ENCODE data around the gene CYBRD1.

Gene CYBRD1

GRCh38 chr2:171590116-171590515, 67.8 kb downstream of the CYBRD1 start:
- no peak overlapping the region for H3K4me3 ChIP-seq (ENCODE audit: control insufficient read depth in 1 of 7, extremely low read depth in 1 of 7, insufficient read depth in 4 of 7, low read depth in 2 of 7, low read length in 6 of 7)
- whole genome bisulfite sequencing (ENCODE audit: insufficient coverage) = no CpG with 5 or more reads among the region's 1 CpG
- no peak overlapping the region for H3K27ac ChIP-seq (ENCODE audit: insufficient read depth in 1 of 2, low read depth in 1 of 2, low read length in 2 of 2, poor library complexity in 1 of 2, severe bottlenecking in 2 of 2)
- ChIA-PET POLR2A (no interaction called here), CTCF (interaction anchor here (0.9 to 2.8 kb wide), 2 partner anchors 8 to 10 kb away, joined by 3 to 11 read pairs; no protein-coding TSS in a partner anchor)
- peaks cover 0 to 9% (median 0%) of the 10 kb centered on the region in 5 experiments for H3K9me3 ChIP-seq (ENCODE audit: control extremely low read depth in 1 of 5, control insufficient read depth in 4 of 5, insufficient read depth in 2 of 5, low read depth in 1 of 5, low read length in 4 of 5)
- no peaks in the 10 kb centered on the region for H3K4me1 ChIP-seq (ENCODE audit: control extremely low read depth in 1 of 4, control insufficient read depth in 4 of 4, insufficient read depth in 4 of 4, low read length in 3 of 4)
- no peaks in the 10 kb centered on the region for H3K36me3 ChIP-seq (ENCODE audit: control insufficient read depth in 4 of 4, insufficient read depth in 4 of 4, low read length in 3 of 4)
- no peaks in the 10 kb centered on the region for H3K27me3 ChIP-seq (replicated peaks in 2 of 5; ENCODE audit: control insufficient read depth in 4 of 5, insufficient read depth in 5 of 5, low read length in 4 of 5)
- DNase-seq = no peak

DNA sequence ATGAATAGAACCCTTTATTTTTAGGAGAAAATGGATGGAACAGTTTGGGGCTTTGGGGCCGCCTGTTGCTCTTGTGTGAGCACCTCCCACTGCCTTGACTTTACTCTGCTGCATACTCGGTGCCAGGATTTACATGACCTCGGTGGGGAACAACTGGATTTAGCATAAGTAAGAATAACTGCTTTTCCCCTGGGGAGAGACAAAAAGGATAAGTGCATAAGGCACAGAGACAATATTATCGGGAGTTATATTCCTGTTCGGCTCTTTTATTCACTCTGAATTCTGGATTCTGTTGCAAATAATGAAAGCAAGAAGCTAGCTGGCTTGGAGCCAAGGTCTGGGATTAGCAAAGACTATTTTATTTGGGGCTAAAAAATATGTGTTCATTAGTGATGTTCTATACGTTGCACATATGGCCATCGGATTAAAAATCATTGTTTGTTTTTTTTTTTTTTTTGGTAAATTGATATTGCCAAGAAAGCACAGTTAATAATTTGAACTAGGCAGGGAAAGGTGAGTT, 69.8 kb downstream of the CYBRD1 start:
- no peak for DNase-seq
- Histone ChIP-seq H3K27ac (ENCODE audit: insufficient read depth in 1 of 2, low read depth in 1 of 2, low read length in 2 of 2, poor library complexity in 1 of 2, severe bottlenecking in 2 of 2) (no peak overlapping the region), H3K4me1 (ENCODE audit: control extremely low read depth in 1 of 4, control insufficient read depth in 4 of 4, insufficient read depth in 4 of 4, low read length in 3 of 4) (no peaks in the 10 kb centered on the region), H3K36me3 (ENCODE audit: control insufficient read depth in 4 of 4, insufficient read depth in 4 of 4, low read length in 3 of 4) (no peaks in the 10 kb centered on the region), H3K27me3 (replicated peaks in 2 of 5; ENCODE audit: control insufficient read depth in 4 of 5, insufficient read depth in 5 of 5, low read length in 4 of 5) (no peaks in the 10 kb centered on the region), H3K4me3 (ENCODE audit: control insufficient read depth in 1 of 7, extremely low read depth in 1 of 7, insufficient read depth in 4 of 7, low read depth in 2 of 7, low read length in 6 of 7) (no peak overlapping the region), H3K9me3 (ENCODE audit: control extremely low read depth in 1 of 5, control insufficient read depth in 4 of 5, insufficient read depth in 2 of 5, low read depth in 1 of 5, low read length in 4 of 5) (peaks cover 0 to 9% (median 0%) of the 10 kb centered on the region in 5 experiments)
- WGBS (ENCODE audit: insufficient coverage) = 92% methylated on average over 5 of the region's 7 CpGs
- ChIA-PET CTCF (no interaction called here), POLR2A (no interaction called here)

GRCh38 chr2:171595456-171595855, 73.2 kb downstream of the CYBRD1 start:
- Histone ChIP-seq H3K4me1 (ENCODE audit: control extremely low read depth in 1 of 4, control insufficient read depth in 4 of 4, insufficient read depth in 4 of 4, low read length in 3 of 4) (peaks cover 0 to 2% (median 0%) of the 10 kb centered on the region in 4 experiments), H3K27ac (ENCODE audit: insufficient read depth in 1 of 2, low read depth in 1 of 2, low read length in 2 of 2, poor library complexity in 1 of 2, severe bottlenecking in 2 of 2) (no peak overlapping the region), H3K9me3 (ENCODE audit: control extremely low read depth in 1 of 5, control insufficient read depth in 4 of 5, insufficient read depth in 2 of 5, low read depth in 1 of 5, low read length in 4 of 5) (peaks cover 0 to 5% (median 0%) of the 10 kb centered on the region in 5 experiments), H3K36me3 (ENCODE audit: control insufficient read depth in 4 of 4, insufficient read depth in 4 of 4, low read length in 3 of 4) (no peaks in the 10 kb centered on the region), H3K4me3 (ENCODE audit: control insufficient read depth in 1 of 7, extremely low read depth in 1 of 7, insufficient read depth in 4 of 7, low read depth in 2 of 7, low read length in 6 of 7) (no peak overlapping the region), H3K27me3 (replicated peaks in 2 of 5; ENCODE audit: control insufficient read depth in 4 of 5, insufficient read depth in 5 of 5, low read length in 4 of 5) (peaks cover 0 to 2% (median 0%) of the 10 kb centered on the region in 5 experiments)
- DNase-seq = no peak
- ChIA-PET CTCF (interaction anchor here (0.9 to 1.9 kb wide), 5 partner anchors 11 to 108 kb away, joined by 3 to 5 read pairs (median 3); no protein-coding TSS in a partner anchor), POLR2A (no interaction called here)

GRCh38 chr2:171595896-171596295, 73.6 kb downstream of the CYBRD1 start:
- H3K36me3 ChIP-seq (ENCODE audit: control insufficient read depth in 4 of 4, insufficient read depth in 4 of 4, low read length in 3 of 4) = no peaks in the 10 kb centered on the region
- CTCF ChIA-PET = interaction anchor here (0.6 to 1.9 kb wide), 7 partner anchors 11 to 108 kb away, joined by 3 to 5 read pairs (median 3); no protein-coding TSS in a partner anchor
- DNase-seq = peak in 1 of 3 donors; percentile 10
- H3K27ac ChIP-seq (ENCODE audit: insufficient read depth in 1 of 2, low read depth in 1 of 2, low read length in 2 of 2, poor library complexity in 1 of 2, severe bottlenecking in 2 of 2) = no peak overlapping the region
- WGBS (ENCODE audit: insufficient coverage) = 91% methylated on average over 1 of the region's 2 CpGs
- POLR2A ChIA-PET = no interaction called here
- no peak overlapping the region for H3K4me3 ChIP-seq (ENCODE audit: control insufficient read depth in 1 of 7, extremely low read depth in 1 of 7, insufficient read depth in 4 of 7, low read depth in 2 of 7, low read length in 6 of 7)
- peaks cover 0 to 2% (median 0%) of the 10 kb centered on the region in 4 experiments for H3K4me1 ChIP-seq (ENCODE audit: control extremely low read depth in 1 of 4, control insufficient read depth in 4 of 4, insufficient read depth in 4 of 4, low read length in 3 of 4)
- peaks cover 0 to under 1% (median 0%) of the 10 kb centered on the region in 5 experiments for H3K9me3 ChIP-seq (ENCODE audit: control extremely low read depth in 1 of 5, control insufficient read depth in 4 of 5, insufficient read depth in 2 of 5, low read depth in 1 of 5, low read length in 4 of 5)
- H3K27me3 ChIP-seq (replicated peaks in 2 of 5; ENCODE audit: control insufficient read depth in 4 of 5, insufficient read depth in 5 of 5, low read length in 4 of 5) = peaks cover 0 to 2% (median 0%) of the 10 kb centered on the region in 5 experiments

DNA sequence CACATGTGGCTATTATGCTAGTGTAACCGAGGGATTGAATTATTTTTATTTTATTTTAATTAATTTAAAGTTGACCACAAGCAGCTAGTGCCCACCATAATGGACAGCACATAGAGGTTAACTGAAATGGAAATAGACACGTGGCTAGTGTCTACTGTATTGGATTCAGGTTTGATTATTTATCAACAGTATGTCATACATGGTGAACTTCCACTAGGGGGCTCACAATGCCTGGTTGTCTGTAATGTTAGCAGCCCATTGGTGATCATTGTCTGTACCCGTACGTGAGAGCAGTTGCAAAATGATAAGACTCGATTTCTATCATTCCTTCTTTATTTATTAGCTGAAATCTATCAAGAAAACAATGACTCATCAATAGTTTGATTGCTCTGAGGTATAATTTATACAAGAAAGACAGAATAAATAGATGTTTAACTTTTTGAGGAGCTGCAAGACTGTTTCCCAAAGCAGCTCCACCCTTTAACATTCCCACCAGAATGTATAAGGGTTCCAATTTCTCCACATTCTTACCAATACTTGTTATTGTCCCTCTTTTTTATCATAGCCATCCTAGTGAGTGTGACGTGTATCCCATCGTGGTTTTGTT, 76.5 kb downstream of the CYBRD1 start:
- CTCF ChIA-PET = interaction anchor here (0.7 to 2.4 kb wide), 9 partner anchors 9 to 225 kb away, joined by 3 to 11 read pairs (median 3); no protein-coding TSS in a partner anchor
- DNase-seq = peak; percentile 61 to 75 (median 73)

GRCh38 chr2:171600126-171600525, 77.9 kb downstream of the CYBRD1 start:
- Histone ChIP-seq H3K27me3 (replicated peaks in 2 of 5; ENCODE audit: control insufficient read depth in 4 of 5, insufficient read depth in 5 of 5, low read length in 4 of 5) (peaks cover 0 to 2% (median 0%) of the 10 kb centered on the region in 5 experiments), H3K36me3 (ENCODE audit: control insufficient read depth in 4 of 4, insufficient read depth in 4 of 4, low read length in 3 of 4) (no peaks in the 10 kb centered on the region), H3K27ac (ENCODE audit: insufficient read depth in 1 of 2, low read depth in 1 of 2, low read length in 2 of 2, poor library complexity in 1 of 2, severe bottlenecking in 2 of 2) (no peak overlapping the region), H3K9me3 (ENCODE audit: control extremely low read depth in 1 of 5, control insufficient read depth in 4 of 5, insufficient read depth in 2 of 5, low read depth in 1 of 5, low read length in 4 of 5) (no peaks in the 10 kb centered on the region), H3K4me1 (ENCODE audit: control extremely low read depth in 1 of 4, control insufficient read depth in 4 of 4, insufficient read depth in 4 of 4, low read length in 3 of 4) (peaks cover 0 to 2% (median 0%) of the 10 kb centered on the region in 4 experiments), H3K4me3 (ENCODE audit: control insufficient read depth in 1 of 7, extremely low read depth in 1 of 7, insufficient read depth in 4 of 7, low read depth in 2 of 7, low read length in 6 of 7) (no peak overlapping the region)
- ChIA-PET CTCF (interaction anchor here (0.9 to 1.5 kb wide), 9 partner anchors 10 to 554 kb away, joined by 3 to 5 read pairs (median 3); no protein-coding TSS in a partner anchor), POLR2A (no interaction called here)
- DNase-seq = no peak

More for the DNA sequence above, 76.5 kb downstream of the CYBRD1 start:
- Histone ChIP-seq H3K27ac (ENCODE audit: insufficient read depth in 1 of 2, low read depth in 1 of 2, low read length in 2 of 2, poor library complexity in 1 of 2, severe bottlenecking in 2 of 2) (no peak overlapping the region), H3K4me3 (ENCODE audit: control insufficient read depth in 1 of 7, extremely low read depth in 1 of 7, insufficient read depth in 4 of 7, low read depth in 2 of 7, low read length in 6 of 7) (no peak overlapping the region), H3K4me1 (ENCODE audit: control extremely low read depth in 1 of 4, control insufficient read depth in 4 of 4, insufficient read depth in 4 of 4, low read length in 3 of 4) (peaks cover 0 to 2% (median 0%) of the 10 kb centered on the region in 4 experiments), H3K9me3 (ENCODE audit: control extremely low read depth in 1 of 5, control insufficient read depth in 4 of 5, insufficient read depth in 2 of 5, low read depth in 1 of 5, low read length in 4 of 5) (no peaks in the 10 kb centered on the region), H3K27me3 (replicated peaks in 2 of 5; ENCODE audit: control insufficient read depth in 4 of 5, insufficient read depth in 5 of 5, low read length in 4 of 5) (peaks cover 0 to 2% (median 0%) of the 10 kb centered on the region in 5 experiments), H3K36me3 (ENCODE audit: control insufficient read depth in 4 of 4, insufficient read depth in 4 of 4, low read length in 3 of 4) (no peaks in the 10 kb centered on the region)
- 13% methylated on average over 4 of the region's 7 CpGs for WGBS (ENCODE audit: insufficient coverage)
- POLR2A ChIA-PET = no interaction called here

DNA sequence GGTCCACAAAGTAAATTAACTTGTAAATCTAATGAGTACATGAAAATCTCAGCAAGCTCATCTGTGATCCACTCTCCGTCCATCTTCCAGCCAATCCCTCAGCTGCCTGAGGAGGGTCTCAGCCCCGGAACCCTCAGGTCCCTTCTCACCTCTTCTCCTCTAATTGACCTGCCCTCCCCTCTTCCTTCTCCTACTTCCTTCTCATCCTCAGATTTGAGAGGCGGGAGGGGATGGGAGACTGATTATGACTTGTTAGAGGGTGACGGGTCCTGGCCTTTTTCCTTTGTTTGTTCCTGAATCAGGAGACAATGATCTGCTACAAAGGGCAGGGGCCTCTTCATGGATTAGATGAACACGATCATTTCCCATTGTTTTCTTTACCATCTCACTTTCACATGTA, 80.1 kb downstream of the CYBRD1 start:
- H3K36me3 ChIP-seq (ENCODE audit: control insufficient read depth in 4 of 4, insufficient read depth in 4 of 4, low read length in 3 of 4) = no peaks in the 10 kb centered on the region
- H3K4me3 ChIP-seq (ENCODE audit: control insufficient read depth in 1 of 7, extremely low read depth in 1 of 7, insufficient read depth in 4 of 7, low read depth in 2 of 7, low read length in 6 of 7) = no peak overlapping the region
- H3K27me3 ChIP-seq (replicated peaks in 2 of 5; ENCODE audit: control insufficient read depth in 4 of 5, insufficient read depth in 5 of 5, low read length in 4 of 5) = peaks cover 0 to 2% (median 0%) of the 10 kb centered on the region in 5 experiments
- ChIA-PET CTCF (interaction anchor here (0.7 to 1.2 kb wide), 3 partner anchors 19 to 101 kb away, joined by 3 read pairs; no protein-coding TSS in a partner anchor), POLR2A (no interaction called here)
- no peak for DNase-seq
- peaks cover 0 to 2% (median 0%) of the 10 kb centered on the region in 4 experiments for H3K4me1 ChIP-seq (ENCODE audit: control extremely low read depth in 1 of 4, control insufficient read depth in 4 of 4, insufficient read depth in 4 of 4, low read length in 3 of 4)
- H3K27ac ChIP-seq (ENCODE audit: insufficient read depth in 1 of 2, low read depth in 1 of 2, low read length in 2 of 2, poor library complexity in 1 of 2, severe bottlenecking in 2 of 2) = no peak overlapping the region
- 100% methylated on average over 1 of the region's 5 CpGs for WGBS (ENCODE audit: insufficient coverage)
- peaks cover 0 to 3% (median 0%) of the 10 kb centered on the region in 5 experiments for H3K9me3 ChIP-seq (ENCODE audit: control extremely low read depth in 1 of 5, control insufficient read depth in 4 of 5, insufficient read depth in 2 of 5, low read depth in 1 of 5, low read length in 4 of 5)
